HCT116 (cell line): ENCODE results near the gene PLRG1. TPM values are rescaled to one million over a fixed set of nuclear protein-coding genes. Genes with fewer than 3 reads are reported as not detected.

Experiments
- ATAC-seq: fragments of 200-7000 bp; cut with Tn5 transposase; 2 replicates; pipeline ENCODE4 v1.9.1; 2020; ENCODE audit warnings: mild to moderate bottlenecking, moderate library complexity
- BruUV-seq: library from RNA; stranded (reverse); fragments of 400-500 nt; replicated peaks from 2 replicates; lab custom pipeline; 2021; lab: Mats Ljungman, UMichigan
- CTCF ChIA-PET: fragments of 300-600 bp; sonication (Branson Sonifier 250); formaldehyde crosslinking; loops from one replicate; lab custom pipeline; 2021; ENCODE audit warnings: antibody characterized with exemption; lab: Charles Lee
- POLR2A ChIA-PET: fragments of 300-600, 350-600 bp; sonication (Branson Sonifier 250); formaldehyde crosslinking; loops from one replicate; lab custom pipeline; 2021; ENCODE audit warnings: antibody characterized with exemption; lab: Charles Lee
- RAD21 ChIA-PET, 2 experiments: fragments of 300-600 bp; sonication (Branson Sonifier 250); formaldehyde crosslinking; loops; one replicate each; lab custom pipeline; 2023; ENCODE audit warnings: low total read pairs in 2 of 2; ENCODE audit not compliant: uncharacterized antibody in 2 of 2, unreplicated experiment in 2 of 2, low non-redundant PET in 1 of 2; lab: Charles Lee
- DNase-seq: peaks from one replicate; pipeline ENCODE4 v3.0.0-alpha.2; 2010; ENCODE audit warnings: low read depth, low spot score
- H2AFZ ChIP-seq: fragments of 200-600 bp; shearing (Covaris generic), sonication (generic); 2 replicates; pipeline ENCODE4 v1.6.1; 2017; ENCODE audit warnings: low read depth, mixed run types, mixed read lengths, antibody characterized with exemption, low read length; ENCODE audit not compliant: poor library complexity, severe bottlenecking
- H3K27ac ChIP-seq: 2 replicates; pipeline ENCODE4 v1.5.1; 2012; ENCODE audit warnings: low read depth, low read length
- H3K27me3 ChIP-seq: fragments of 200-600 bp; sonication (generic); 2 replicates; pipeline ENCODE4 v1.6.1; 2016; ENCODE audit warnings: mixed run types, low read length, mixed read lengths; ENCODE audit not compliant: insufficient read depth
- H3K36me3 ChIP-seq, 2 experiments: fragments of 200-500 bp in 1 of 2; fragments of 200-600 bp in 1 of 2; sonication (Bioruptor generic) in 1 of 2; sonication (generic) in 1 of 2; 2 replicates each; pipeline versions ENCODE4 v1.5.1 to v1.6.1; 2014 to 2016; ENCODE audit warnings: low read length in 2 of 2, inconsistent platforms in 1 of 2, mixed read lengths in 1 of 2, mixed run types in 1 of 2; ENCODE audit not compliant: insufficient read depth in 2 of 2, control insufficient read depth in 1 of 2
- H3K4me1 ChIP-seq, 2 experiments: fragments of 200-600 bp in 1 of 2; sonication (generic) in 1 of 2; 2 replicates each; pipeline versions ENCODE4 v1.5.1 to v1.6.1; 2012 to 2017; ENCODE audit warnings: low read length in 2 of 2, inconsistent platforms in 1 of 2, mild to moderate bottlenecking in 1 of 2, mixed read lengths in 1 of 2, mixed run types in 1 of 2, moderate library complexity in 1 of 2; ENCODE audit not compliant: insufficient read depth in 2 of 2, control insufficient read depth in 1 of 2
- H3K4me2 ChIP-seq: fragments of 200-600 bp; sonication (generic); 2 replicates; pipeline ENCODE4 v1.6.1; 2017; ENCODE audit warnings: mixed run types, low read length, mixed read lengths
- H3K4me3 ChIP-seq, 2 experiments: fragments of 200-600 bp in 1 of 2; sonication (generic) in 1 of 2; replicated peaks in 1 of 2; 2 replicates each; pipeline ENCODE4 v1.5.1; 2011 to 2016; ENCODE audit warnings: low read length in 2 of 2, control low read depth in 1 of 2, low read depth in 1 of 2, mild to moderate bottlenecking in 1 of 2, mixed read lengths in 1 of 2, mixed run types in 1 of 2
- H3K79me2 ChIP-seq: fragments of 200-600 bp; sonication (generic); 2 replicates; pipeline ENCODE4 v1.6.1; 2017; ENCODE audit warnings: mild to moderate bottlenecking, mixed run types, low read length, moderate library complexity, mixed read lengths; ENCODE audit not compliant: insufficient read depth
- H3K9ac ChIP-seq: fragments of 200-600 bp; sonication (generic); 2 replicates; pipeline ENCODE4 v1.6.1; 2016; ENCODE audit warnings: low read length, mixed read lengths
- H3K9me2 ChIP-seq: fragments of 200-600 bp; sonication (generic), shearing (Covaris generic); 2 replicates; pipeline ENCODE4 v1.6.1; 2017; ENCODE audit warnings: mixed run types, mild to moderate bottlenecking, moderate library complexity; ENCODE audit not compliant: insufficient read depth
- H3K9me3 ChIP-seq, 2 experiments: fragments of 200-500 bp in 1 of 2; fragments of 200-600 bp in 1 of 2; sonication (Bioruptor generic) in 1 of 2; sonication (generic) in 1 of 2; 2 replicates each; pipeline ENCODE4 v1.6.1; 2014 to 2017; ENCODE audit warnings: low read length in 2 of 2, mixed read lengths in 2 of 2, inconsistent platforms in 1 of 2, low read depth in 1 of 2, mild to moderate bottlenecking in 1 of 2, mixed run types in 1 of 2, moderate library complexity in 1 of 2; ENCODE audit not compliant: control insufficient read depth in 1 of 2, insufficient read depth in 1 of 2
- H4K20me1 ChIP-seq: fragments of 200-600 bp; sonication (generic), shearing (Covaris generic); 2 replicates; pipeline ENCODE4 v1.6.1; 2017; ENCODE audit warnings: mixed run types, mild to moderate bottlenecking, moderate library complexity; ENCODE audit not compliant: insufficient read depth
- ATF3 ChIP-seq: IDR thresholded peaks from 2 replicates; pipeline ENCODE4 v1.6.1; 2012
- CBX3 ChIP-seq: IDR thresholded peaks from 2 replicates; pipeline ENCODE4 v1.6.1; 2012; ENCODE audit warnings: low read depth
- EGR1 ChIP-seq: IDR thresholded peaks from 2 replicates; pipeline ENCODE4 v1.6.1; 2012; ENCODE audit warnings: low read depth
- ELF1 ChIP-seq: IDR thresholded peaks from 2 replicates; pipeline ENCODE4 v1.6.1; 2012; ENCODE audit warnings: low read depth, borderline replicate concordance
- JUND ChIP-seq: IDR thresholded peaks from 2 replicates; pipeline ENCODE4 v1.6.1; 2012
- MAX ChIP-seq: IDR thresholded peaks from 2 replicates; pipeline ENCODE4 v1.6.1; 2012
- POLR2A ChIP-seq: IDR thresholded peaks from 2 replicates; pipeline ENCODE4 v1.7.0; 2011; ENCODE audit warnings: borderline replicate concordance; ENCODE audit not compliant: insufficient read depth, insufficient read length; ENCODE audit errors: extremely low read depth
- RAD21 ChIP-seq: IDR thresholded peaks from 2 replicates; pipeline ENCODE4 v1.6.1; 2012; ENCODE audit warnings: low read depth, mild to moderate bottlenecking
- SIN3A ChIP-seq: IDR thresholded peaks from 2 replicates; pipeline ENCODE4 v1.6.1; 2012; ENCODE audit warnings: low read depth
- SP1 ChIP-seq: IDR thresholded peaks from 2 replicates; pipeline ENCODE4 v1.6.1; 2012; ENCODE audit warnings: low read depth
- SRF ChIP-seq: IDR thresholded peaks from 2 replicates; pipeline ENCODE4 v1.6.1; 2012; ENCODE audit warnings: low read depth
- ZFX ChIP-seq: fragments of 450-650 bp; IDR thresholded peaks from 2 replicates; pipeline ENCODE4 v1.6.1; 2017
- ZNF274 ChIP-seq: fragments of 200-500 bp; sonication (Bioruptor generic); IDR thresholded peaks from 2 replicates; pipeline ENCODE4 v1.6.1; 2014; ENCODE audit warnings: mild to moderate bottlenecking, low read depth, low read length, inconsistent platforms
- intact Hi-C: fragments of 100-400 bp; cut with micrococcal nuclease; formaldehyde crosslinking; loops from 2 replicates; pipeline ENCODE4 v1.10.0; 2022
- total RNA-seq: library from RNA; stranded (reverse); gene quantifications from one replicate; pipeline ENCODE4 v1.2.1, GENCODE V29; 2021; ENCODE audit not compliant: unreplicated experiment
- TF ChIP-seq, protein P1 (sequence below): IDR thresholded peaks from 2 replicates; pipeline ENCODE4 v1.6.1; 2011; ENCODE audit warnings: mild to moderate bottlenecking, low read length, moderate library complexity; ENCODE audit not compliant: insufficient replicate concordance; ENCODE audit errors: extremely low read depth
- TF ChIP-seq, protein P2 (sequence below), 3 experiments: fragments of 200-600 bp in 1 of 3; sonication (generic) in 1 of 3; IDR thresholded peaks in 2 of 3; conservative IDR thresholded peaks in 1 of 3; 2 replicates each; pipeline ENCODE4 v1.5.1; 2012 to 2017; ENCODE audit warnings: low read depth in 2 of 3, low read length in 2 of 3, antibody characterized with exemption in 1 of 3, borderline replicate concordance in 1 of 3, control low read depth in 1 of 3, mild to moderate bottlenecking in 1 of 3, mixed read lengths in 1 of 3, mixed run types in 1 of 3, moderate library complexity in 1 of 3; ENCODE audit not compliant: insufficient read depth in 1 of 3

PLRG1 gene
- total RNA-seq, 1 experiment from 2014 or later = 141 TPM

GRCh38 chr4:154507156-154507555 is 43.0 kb downstream of the PLRG1 start:
- Histone ChIP-seq H2AFZ (no peak overlapping the region), H3K4me2 (no peak overlapping the region), H3K27ac (no peak overlapping the region), H3K36me3 (no peaks in the 10 kb centered on the region), H3K4me3 (no peak overlapping the region), H3K79me2 (no peaks in the 10 kb centered on the region), H3K4me1 (peaks cover 0 to 2% of the 10 kb centered on the region in 2 experiments; a peak in 1 of 4 replicates), H3K9ac (no peak overlapping the region), H3K9me3 (no peaks in the 10 kb centered on the region), H4K20me1 (no peaks in the 10 kb centered on the region), H3K9me2 (no peaks in the 10 kb centered on the region), H3K27me3 (peaks cover 10% of the 10 kb centered on the region)
- no TSS peak for BruUV-seq
- CTCF ChIA-PET = interaction anchor here (0.8 to 2.2 kb wide), 12 partner anchors 9 to 721 kb away, joined by 3 to 17 read pairs (median 6); partner anchors contain the start of gene PLRG1
- POLR2A ChIA-PET = no interaction called here
- DNase-seq = no peak
- RAD21 ChIA-PET = no interaction called here
- TF ChIP-seq SIN3A = no peak
- TF ChIP-seq ATF3 = no peak
- no peak for TF ChIP-seq MAX
- no peak for TF ChIP-seq RAD21
- TF ChIP-seq, protein P1, sequence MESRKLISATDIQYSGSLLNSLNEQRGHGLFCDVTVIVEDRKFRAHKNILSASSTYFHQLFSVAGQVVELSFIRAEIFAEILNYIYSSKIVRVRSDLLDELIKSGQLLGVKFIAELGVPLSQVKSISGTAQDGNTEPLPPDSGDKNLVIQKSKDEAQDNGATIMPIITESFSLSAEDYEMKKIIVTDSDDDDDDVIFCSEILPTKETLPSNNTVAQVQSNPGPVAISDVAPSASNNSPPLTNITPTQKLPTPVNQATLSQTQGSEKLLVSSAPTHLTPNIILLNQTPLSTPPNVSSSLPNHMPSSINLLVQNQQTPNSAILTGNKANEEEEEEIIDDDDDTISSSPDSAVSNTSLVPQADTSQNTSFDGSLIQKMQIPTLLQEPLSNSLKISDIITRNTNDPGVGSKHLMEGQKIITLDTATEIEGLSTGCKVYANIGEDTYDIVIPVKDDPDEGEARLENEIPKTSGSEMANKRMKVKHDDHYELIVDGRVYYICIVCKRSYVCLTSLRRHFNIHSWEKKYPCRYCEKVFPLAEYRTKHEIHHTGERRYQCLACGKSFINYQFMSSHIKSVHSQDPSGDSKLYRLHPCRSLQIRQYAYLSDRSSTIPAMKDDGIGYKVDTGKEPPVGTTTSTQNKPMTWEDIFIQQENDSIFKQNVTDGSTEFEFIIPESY = no peak
- no peak for TF ChIP-seq ZFX
- intact Hi-C loops = loop anchor here (2.0 to 10.0 kb wide), 4 partner anchors 108 to 720 kb away; partner anchors contain the start of gene SFRP2
- no peak for ATAC-seq

DNA sequence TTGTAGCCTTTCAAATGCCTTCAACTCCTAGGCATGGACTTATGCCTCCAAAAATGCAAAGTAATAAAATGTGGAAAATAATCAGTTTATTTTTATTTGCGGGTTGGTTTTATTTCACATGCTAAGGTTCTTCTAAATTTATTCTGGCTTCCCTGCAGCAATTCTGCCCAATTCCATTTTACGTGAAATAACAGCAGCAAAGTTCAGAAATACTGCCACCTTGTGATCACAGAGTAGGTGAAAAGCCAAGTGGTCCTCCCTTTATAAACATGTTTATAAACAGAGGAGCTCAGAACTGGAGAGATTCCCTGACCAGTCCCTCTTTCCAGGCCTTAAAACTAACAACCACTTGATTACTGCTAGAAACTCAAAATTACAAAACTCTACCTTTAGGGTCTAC is 43.9 kb downstream of the PLRG1 start:
- Histone ChIP-seq H3K4me2 (no peak overlapping the region), H3K9me3 (no peaks in the 10 kb centered on the region), H4K20me1 (no peaks in the 10 kb centered on the region), H3K36me3 (no peaks in the 10 kb centered on the region), H3K9me2 (no peaks in the 10 kb centered on the region), H2AFZ (no peak overlapping the region), H3K9ac (no peak overlapping the region), H3K27ac (no peak overlapping the region), H3K4me1 (peaks cover 0 to 2% of the 10 kb centered on the region in 2 experiments; a peak in 1 of 4 replicates), H3K79me2 (no peaks in the 10 kb centered on the region), H3K27me3 (peaks cover 14% of the 10 kb centered on the region), H3K4me3 (no peak overlapping the region)
- POLR2A ChIA-PET = no interaction called here
- ATAC-seq (peak; percentile 79), DNase-seq (peak; percentile 13)
- CTCF ChIA-PET = interaction anchor here (0.6 to 2.2 kb wide), 22 partner anchors 9 to 720 kb away, joined by 3 to 17 read pairs (median 5); partner anchors contain the start of gene PLRG1
- TF ChIP-seq ELF1 (no peak), EGR1 (no peak), POLR2A (no peak), RAD21 (peak; percentile 62), ATF3 (no peak), ZNF274 (no peak), SRF (no peak), CBX3 (no peak), JUND (no peak), SP1 (no peak), MAX (no peak), SIN3A (no peak)
- TF ChIP-seq, protein P2, sequence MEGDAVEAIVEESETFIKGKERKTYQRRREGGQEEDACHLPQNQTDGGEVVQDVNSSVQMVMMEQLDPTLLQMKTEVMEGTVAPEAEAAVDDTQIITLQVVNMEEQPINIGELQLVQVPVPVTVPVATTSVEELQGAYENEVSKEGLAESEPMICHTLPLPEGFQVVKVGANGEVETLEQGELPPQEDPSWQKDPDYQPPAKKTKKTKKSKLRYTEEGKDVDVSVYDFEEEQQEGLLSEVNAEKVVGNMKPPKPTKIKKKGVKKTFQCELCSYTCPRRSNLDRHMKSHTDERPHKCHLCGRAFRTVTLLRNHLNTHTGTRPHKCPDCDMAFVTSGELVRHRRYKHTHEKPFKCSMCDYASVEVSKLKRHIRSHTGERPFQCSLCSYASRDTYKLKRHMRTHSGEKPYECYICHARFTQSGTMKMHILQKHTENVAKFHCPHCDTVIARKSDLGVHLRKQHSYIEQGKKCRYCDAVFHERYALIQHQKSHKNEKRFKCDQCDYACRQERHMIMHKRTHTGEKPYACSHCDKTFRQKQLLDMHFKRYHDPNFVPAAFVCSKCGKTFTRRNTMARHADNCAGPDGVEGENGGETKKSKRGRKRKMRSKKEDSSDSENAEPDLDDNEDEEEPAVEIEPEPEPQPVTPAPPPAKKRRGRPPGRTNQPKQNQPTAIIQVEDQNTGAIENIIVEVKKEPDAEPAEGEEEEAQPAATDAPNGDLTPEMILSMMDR (IDR thresholded peaks at IDR 0.05 in 2 of 3, conservative IDR thresholded peaks at IDR 0.05 in 1 of 3; ENCODE audit: borderline replicate concordance in 1 of 3, insufficient read depth in 1 of 3, low read depth in 2 of 3, low read length in 2 of 3) = peak; percentile 45 to 52 (median 49); a peak in 4 of 6 replicates
- BruUV-seq = no TSS peak
- intact Hi-C loops = loop anchor here (2.0 to 10.0 kb wide), 4 partner anchors 107 to 719 kb away; partner anchors contain the start of gene SFRP2
- RAD21 ChIA-PET = interaction anchor here in 1 of 2 experiments (0.7 to 0.9 kb wide), 2 partner anchors 162 to 177 kb away, joined by 3 to 5 read pairs; no protein-coding TSS in a partner anchor
